GM19468 (cell line): ENCODE measurements around the gene RBPJ.
"Not testable (repeated sequence)": the region's sequence is repeated elsewhere in the genome, so short reads cannot be mapped to it uniquely, and the experiment has no call there.

Source experiments
- ATAC-seq: cut with Tn5 transposase; IDR thresholded peaks from one replicate; pipeline ENCODE4 v1.9.1; 2021; ENCODE audit warnings: mild to moderate bottlenecking, moderate library complexity, moderate number of reproducible peaks; ENCODE audit not compliant: unreplicated experiment; ENCODE audit errors: extremely low read depth

Gene RBPJ

GRCh38 chr4:26300314-26301307, 20.2 kb upstream of the RBPJ start:
- no peak for ATAC-seq

DNA sequence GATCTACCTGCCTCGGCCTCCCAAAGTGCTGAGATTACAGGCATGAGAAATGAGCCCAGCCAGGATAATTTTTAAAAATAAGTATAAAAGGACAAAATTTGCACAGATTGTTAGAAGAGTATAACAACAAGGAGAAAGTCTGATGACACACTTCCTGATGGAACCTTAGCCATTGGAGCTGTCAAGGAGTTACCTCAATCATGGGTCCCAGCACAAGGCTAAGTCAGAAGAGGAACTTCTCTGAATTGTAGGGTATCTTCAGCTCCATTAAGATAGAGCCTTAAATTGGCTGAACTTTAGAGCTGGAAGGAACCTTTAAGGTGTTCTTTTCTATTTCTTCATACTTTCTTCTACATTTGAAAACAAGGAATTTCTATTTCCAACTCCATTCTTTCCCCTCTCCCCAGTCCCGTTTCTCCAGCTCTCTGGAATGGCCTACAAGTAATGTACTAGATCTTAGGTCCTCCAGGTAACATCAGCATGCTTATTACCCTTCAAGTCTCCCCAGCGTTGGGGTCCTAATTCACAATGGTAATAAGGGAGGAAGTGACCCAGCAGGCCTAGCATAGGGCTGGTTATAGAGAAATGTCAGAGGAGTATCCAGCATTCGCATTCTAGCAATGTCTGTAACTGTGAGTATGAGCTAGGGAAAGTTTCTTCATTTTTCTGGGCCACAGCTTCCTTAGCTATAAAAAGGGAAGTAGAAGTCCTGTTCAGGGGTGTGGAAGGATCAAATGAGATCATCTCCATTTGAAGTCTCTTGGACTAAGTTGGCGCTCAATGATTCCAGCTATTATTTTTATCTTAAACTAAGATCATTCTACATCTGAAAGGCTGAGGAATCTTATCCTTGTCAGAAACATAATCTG, 18.5 kb upstream of the RBPJ start:
- no peak for ATAC-seq

- no peak for ATAC-seq
Observed at GRCh38 chr4:26303008-26303407, 17.8 kb upstream of the RBPJ start.

DNA sequence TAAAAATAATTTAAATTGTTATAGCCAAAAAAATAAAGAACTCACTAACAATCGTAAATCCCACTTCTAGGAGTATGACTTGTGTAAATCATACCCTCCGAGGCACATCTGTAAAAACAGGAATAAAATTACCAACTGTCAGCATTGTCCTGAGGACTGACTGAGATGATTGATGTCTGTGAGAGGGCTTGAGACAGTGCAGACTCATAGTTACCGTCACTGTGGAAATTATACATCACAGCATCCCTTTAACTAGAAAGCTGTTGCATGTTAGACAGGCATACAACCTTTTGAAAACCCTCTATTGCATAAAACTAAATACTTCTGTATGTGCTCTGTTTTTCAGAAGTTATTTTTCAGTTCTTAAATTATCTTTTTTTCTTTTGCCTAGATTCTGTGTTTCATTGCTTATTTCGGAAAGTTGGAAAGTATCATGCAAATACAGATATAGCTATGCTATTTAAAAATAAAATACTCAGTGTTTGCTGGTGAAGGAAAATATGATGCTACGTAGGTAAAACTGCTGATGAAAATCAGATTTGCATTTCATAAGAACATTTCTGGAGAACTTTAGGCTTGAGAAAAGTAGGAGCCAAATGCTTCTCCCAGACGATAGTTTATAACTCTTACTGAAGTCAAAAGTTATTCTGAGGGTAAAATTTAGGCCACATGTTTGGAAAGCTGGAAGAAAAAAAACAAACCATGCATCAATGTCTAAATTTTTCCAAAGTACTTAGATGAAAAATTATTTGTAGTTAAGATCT, 13.6 kb upstream of the RBPJ start:
- ATAC-seq: no peak

GRCh38 chr4:26308568-26308967, 12.2 kb upstream of the RBPJ start:
- ATAC-seq: no peak

DNA sequence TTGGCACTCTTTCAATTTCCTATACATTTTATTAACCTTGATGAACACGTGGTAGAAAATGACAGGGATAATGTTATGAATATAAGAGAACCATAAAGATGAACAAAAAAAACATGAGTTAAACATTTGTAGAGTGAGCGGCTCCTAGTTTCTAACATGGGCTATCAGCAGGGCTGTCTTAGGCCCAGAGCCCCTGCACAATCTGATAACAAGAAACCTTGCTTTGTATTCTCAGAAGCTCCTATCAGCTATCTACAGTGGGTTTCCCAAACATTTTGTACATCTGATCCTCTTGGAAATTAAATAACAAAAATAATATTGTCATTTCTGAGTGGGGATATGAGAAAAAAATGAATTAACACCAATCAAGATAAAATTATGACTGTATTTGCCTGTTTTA, 10.6 kb upstream of the RBPJ start:
- ATAC-seq: no peak

- no peak for ATAC-seq
Observed at GRCh38 chr4:26311633-26312032, 9.2 kb upstream of the RBPJ start.

- not testable (repeated sequence) for ATAC-seq
Observed at GRCh38 chr4:26315316-26315932, 5.4 kb upstream of the RBPJ start.

DNA sequence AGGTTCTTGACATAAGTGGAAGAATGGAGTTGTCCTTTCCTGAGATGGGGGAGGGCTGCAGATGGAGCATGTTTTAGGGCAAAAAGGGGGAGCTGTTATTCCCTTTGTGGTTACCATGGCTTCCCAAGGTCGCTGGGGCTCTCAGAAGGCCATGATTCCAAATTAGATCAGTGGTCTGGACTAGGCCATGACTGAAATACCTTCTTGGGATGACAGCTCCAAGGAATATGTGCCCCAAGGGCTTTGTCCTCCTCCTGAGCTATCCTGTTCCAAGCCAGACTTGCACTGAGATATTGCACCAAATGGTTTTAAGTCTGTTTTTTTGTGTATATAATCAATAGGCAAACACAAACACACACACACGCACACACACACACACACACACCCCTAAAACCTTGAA, 3.0 kb upstream of the RBPJ start:
- ATAC-seq: no peak

- ATAC-seq: peak; percentile 59
Observed at GRCh38 chr4:26319467-26319948, 1.3 kb upstream of the RBPJ start.

GRCh38 chr4:26319949-26320537, 771 bp upstream of the RBPJ start:
- ATAC-seq: no peak

GRCh38 chr4:26321373-26322221, 783 bp downstream of the RBPJ start:
- no peak for ATAC-seq

GRCh38 chr4:26322346-26322745, 1.5 kb downstream of the RBPJ start:
- no peak for ATAC-seq

GRCh38 chr4:26323821-26324220, 3.0 kb downstream of the RBPJ start:
- no peak for ATAC-seq

DNA sequence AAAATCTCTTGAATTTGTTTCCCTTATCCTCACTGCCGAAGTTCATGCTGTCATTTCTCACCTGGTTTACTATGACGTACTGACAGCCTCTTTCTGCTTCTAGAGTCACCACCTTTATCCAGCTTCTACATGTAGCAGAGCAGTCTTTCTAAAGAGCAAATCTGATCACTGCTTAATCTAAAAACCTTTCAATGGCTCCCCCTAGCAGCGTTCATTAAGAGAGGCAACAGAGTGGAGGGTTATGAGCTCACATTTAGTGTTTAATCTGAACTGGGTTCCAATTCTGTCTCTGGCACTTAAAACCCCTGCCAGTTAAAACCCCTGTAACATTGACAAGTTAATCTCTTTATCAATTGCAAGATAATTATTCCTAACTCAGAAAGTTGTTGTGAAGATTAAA, 4.4 kb downstream of the RBPJ start:
- ATAC-seq: no peak

GRCh38 chr4:26326791-26327190, 6.0 kb downstream of the RBPJ start:
- no peak for ATAC-seq

- ATAC-seq: peak; percentile 41
Observed at GRCh38 chr4:26330186-26330787, 9.5 kb downstream of the RBPJ start.

GRCh38 chr4:26330946-26331345, 10.1 kb downstream of the RBPJ start:
- ATAC-seq: no peak
